Lower lobe of right lung (tissue), 2 donors: ENCODE measurements around the gene PSMD7. TPM values are rescaled to one million over a fixed set of nuclear protein-coding genes. Genes with fewer than 3 reads are reported as not detected.
"Not testable (repeated sequence)": the region's sequence is repeated elsewhere in the genome, so short reads cannot be mapped to it uniquely, and the experiment has no call there.

ENCODE experiments used
- ATAC-seq, 2 donors: fragments of 200-7000 bp; cut with Tn5 transposase; one replicate each; pipeline ENCODE4 v1.9.1; 2020 to 2022; ENCODE audit warnings: mild to moderate bottlenecking in 2 of 2, moderate library complexity in 2 of 2
- DNase-seq: peaks from one replicate; pipeline ENCODE4 v3.0.0-alpha.2; 2020
- H3K27ac ChIP-seq: fragments of 200-600 bp; one replicate; pipeline ENCODE4 v1.8.0; 2022
- H3K27me3 ChIP-seq: fragments of 200-600 bp; one replicate; pipeline ENCODE4 v1.8.0; 2022; ENCODE audit warnings: low read depth
- H3K36me3 ChIP-seq: fragments of 200-600 bp; one replicate; pipeline ENCODE4 v1.8.0; 2022; ENCODE audit warnings: mild to moderate bottlenecking
- H3K4me1 ChIP-seq: fragments of 200-600 bp; one replicate; pipeline ENCODE4 v1.8.0; 2022
- H3K4me3 ChIP-seq: fragments of 200-600 bp; one replicate; pipeline ENCODE4 v1.8.0; 2022; ENCODE audit warnings: mild to moderate bottlenecking
- H3K9me3 ChIP-seq: fragments of 200-600 bp; one replicate; pipeline ENCODE4 v1.8.0; 2022
- CTCF ChIP-seq: fragments of 200-600 bp; IDR thresholded peaks from one replicate; pipeline ENCODE4 v1.8.0; 2022; ENCODE audit warnings: antibody characterized with exemption, mild to moderate bottlenecking
- intact Hi-C: fragments of 100-400 bp; cut with DNase I; formaldehyde crosslinking; loops from one replicate; pipeline ENCODE4 v1.11.0; 2022
- total RNA-seq: library from RNA; stranded (reverse); fragmentation: NEBNext Ultra II Directional; extraction: Animal tissue kit (Norgen Biotek cat#: 25700); gene quantifications from one replicate; pipeline ENCODE4 v1.2.1, GENCODE V29; 2021
- donor health status: DM: no; HTN: yes; CAD: no; lungs with severe emphysema.

PSMD7 gene
- total RNA-seq, 1 donor from 2014 or later = 59.0 TPM

- ATAC-seq (no peak), DNase-seq (no peak)
- Histone ChIP-seq H3K4me3 (no peak overlapping the region), H3K9me3 (no peaks in the 10 kb centered on the region), H3K27me3 (no peaks in the 10 kb centered on the region), H3K36me3 (no peaks in the 10 kb centered on the region), H3K27ac (no peak overlapping the region), H3K4me1 (no peaks in the 10 kb centered on the region)
- intact Hi-C loops = no loop called here
- TF ChIP-seq CTCF = no peak
Measured at GRCh38 chr16:74315059-74315458, 18.4 kb downstream of the PSMD7 start.

GRCh38 chr16:74320707-74321106, 24.1 kb downstream of the PSMD7 start:
- no peak for ATAC-seq
- Histone ChIP-seq H3K4me3 (no peak overlapping the region), H3K9me3 (no peaks in the 10 kb centered on the region), H3K4me1 (peaks cover 6% of the 10 kb centered on the region), H3K27ac (no peak overlapping the region), H3K36me3 (peaks cover 12% of the 10 kb centered on the region), H3K27me3 (no peaks in the 10 kb centered on the region)
- DNase-seq = no peak
- intact Hi-C loops = no loop called here
- TF ChIP-seq CTCF = no peak

- intact Hi-C loops = no loop called here
- H3K27ac ChIP-seq = no peak overlapping the region
Measured at GRCh38 chr16:74321356-74321755, 24.7 kb downstream of the PSMD7 start.

GRCh38 chr16:74322301-74322710, 25.7 kb downstream of the PSMD7 start:
- H3K27ac ChIP-seq = peak overlapping the region; percentile 18
- peaks cover 6% of the 10 kb centered on the region for H3K4me1 ChIP-seq
- no peaks in the 10 kb centered on the region for H3K9me3 ChIP-seq
- H3K27me3 ChIP-seq = no peaks in the 10 kb centered on the region
- ATAC-seq (peak in 1 of 2 donors; percentile 48), DNase-seq (no peak)
- no peak for TF ChIP-seq CTCF
- H3K36me3 ChIP-seq = peaks cover 26% of the 10 kb centered on the region
- no peak overlapping the region for H3K4me3 ChIP-seq
- intact Hi-C loops = no loop called here

More at GRCh38 chr16:74321356-74321755, 24.7 kb downstream of the PSMD7 start:
- H3K36me3 ChIP-seq = peaks cover 17% of the 10 kb centered on the region
- no peak for TF ChIP-seq CTCF
- no peaks in the 10 kb centered on the region for H3K27me3 ChIP-seq
- H3K9me3 ChIP-seq = no peaks in the 10 kb centered on the region
- ATAC-seq (peak; percentile 34 to 56), DNase-seq (no peak)
- H3K4me3 ChIP-seq = no peak overlapping the region
- peaks cover 6% of the 10 kb centered on the region for H3K4me1 ChIP-seq

GRCh38 chr16:74324777-74325176, 28.2 kb downstream of the PSMD7 start:
- H3K36me3 ChIP-seq = peaks cover 38% of the 10 kb centered on the region
- ATAC-seq, H3K4me1 ChIP-seq, intact Hi-C loops, H3K27ac ChIP-seq, DNase-seq, H3K4me3 ChIP-seq, H3K9me3 ChIP-seq, H3K27me3 ChIP-seq: not testable (repeated sequence)

GRCh38 chr16:74325641-74326040, 29.0 kb downstream of the PSMD7 start:
- ATAC-seq (no peak), DNase-seq (no peak)
- no peak overlapping the region for H3K27ac ChIP-seq
- H3K36me3 ChIP-seq = peaks cover 45% of the 10 kb centered on the region
- H3K4me3 ChIP-seq = no peak overlapping the region
- H3K9me3 ChIP-seq = no peaks in the 10 kb centered on the region
- TF ChIP-seq CTCF = no peak
- intact Hi-C loops = no loop called here
- no peaks in the 10 kb centered on the region for H3K27me3 ChIP-seq
- peaks cover 6% of the 10 kb centered on the region for H3K4me1 ChIP-seq

DNA sequence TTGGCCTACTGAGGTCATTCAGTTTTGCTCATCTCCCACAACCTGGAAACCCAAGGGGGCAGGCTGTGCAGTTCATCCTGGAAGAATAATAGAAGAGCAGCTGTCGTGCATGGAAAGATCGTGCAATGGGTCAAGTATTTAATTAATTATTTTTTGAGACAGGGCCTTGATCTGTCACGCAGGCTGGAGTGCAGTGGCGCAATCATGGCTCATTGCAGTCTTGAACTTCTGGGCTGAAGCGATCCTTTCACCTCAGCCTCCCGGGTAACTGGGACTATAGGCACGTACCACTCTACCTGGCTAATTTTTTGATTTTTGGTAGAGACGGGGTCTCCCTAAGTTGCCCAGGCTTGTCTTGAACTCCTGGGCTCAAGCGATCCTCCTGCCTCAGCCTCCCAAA, 31.7 kb downstream of the PSMD7 start:
- H3K36me3 ChIP-seq = peaks cover 70% of the 10 kb centered on the region
- H3K27me3 ChIP-seq, DNase-seq, ATAC-seq, H3K9me3 ChIP-seq, intact Hi-C loops, H3K4me1 ChIP-seq, H3K27ac ChIP-seq, H3K4me3 ChIP-seq: not testable (repeated sequence)

DNA sequence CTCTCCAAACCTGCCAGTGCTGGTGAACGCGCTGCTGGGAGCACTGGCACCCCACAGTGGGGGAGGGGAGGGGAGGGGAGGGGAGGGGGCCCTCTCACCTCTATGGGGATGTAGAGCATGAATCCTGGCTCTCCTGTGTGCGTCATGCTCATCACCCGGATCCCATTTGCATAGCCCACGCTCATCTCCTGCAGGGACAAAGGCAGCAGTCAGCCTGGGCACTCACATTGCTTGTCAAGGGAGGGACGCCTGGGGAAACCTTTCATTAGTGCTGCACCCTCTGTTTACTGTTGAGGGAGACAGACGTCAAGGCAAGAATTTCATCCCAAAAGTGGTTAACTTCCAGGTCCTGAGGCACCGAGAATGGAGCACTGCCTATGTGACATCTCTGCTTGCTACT, 35.9 kb downstream of the PSMD7 start:
- H3K27me3 ChIP-seq, ATAC-seq, H3K4me3 ChIP-seq, H3K9me3 ChIP-seq, intact Hi-C loops, H3K27ac ChIP-seq, DNase-seq, H3K4me1 ChIP-seq: not testable (repeated sequence)
- peaks cover 67% of the 10 kb centered on the region for H3K36me3 ChIP-seq

DNA sequence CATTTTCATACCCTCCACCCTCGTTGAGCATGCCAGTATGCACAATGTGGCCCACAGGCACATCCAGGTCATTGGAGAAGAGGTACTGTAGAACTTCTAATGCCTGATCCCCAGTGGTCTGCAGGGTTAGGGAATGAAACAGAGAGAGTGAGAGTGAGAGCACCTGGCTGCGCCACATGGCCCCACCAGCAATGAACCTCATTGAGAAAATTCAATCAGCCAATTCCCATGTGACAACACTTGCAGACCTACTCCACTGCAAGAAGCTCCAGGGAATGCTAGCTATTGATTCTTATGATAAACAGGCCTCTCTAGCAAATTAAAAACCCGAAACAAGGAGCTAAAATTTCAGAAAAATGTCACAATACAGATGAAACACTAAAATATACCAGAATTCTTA, 40.9 kb downstream of the PSMD7 start:
- H3K27ac ChIP-seq, intact Hi-C loops, H3K4me1 ChIP-seq, ATAC-seq, DNase-seq, H3K9me3 ChIP-seq, H3K4me3 ChIP-seq, H3K27me3 ChIP-seq: not testable (repeated sequence)
- H3K36me3 ChIP-seq = peaks cover 78% of the 10 kb centered on the region
